ENCODE data around the gene MT1H.

GRCh38 chr16:56641166-56641565 lies 28.4 kb upstream of the MT1H start:
- TF ChIP-seq CTCF (IDR thresholded peaks at IDR 0.05) (no peak), POLR2A (IDR thresholded peaks at IDR 0.05) (no peak)

All from esophagus squamous epithelium (tissue), 4 donors.